A172 (cell line): Measurements from ENCODE around the gene NUP210L. TPM values are rescaled to one million over a fixed set of nuclear protein-coding genes. Genes with fewer than 3 reads are reported as not detected.

Experiments
- DNase-seq: peaks from one replicate; pipeline ENCODE4 v3.0.0-alpha.2; 2015; ENCODE audit warnings: low spot score
- total RNA-seq: library from RNA; depleted of rRNA; stranded (reverse); fragments of >200 nt; shearing (Covaris generic); gene quantifications from 2 replicates; pipeline ENCODE4 v1.2.3, GENCODE V29; 2014; rRNA removed

Gene NUP210L
- total RNA-seq, 1 experiment from 2014 or later = not detected

- no peak for DNase-seq
Measured at GRCh38 chr1:153945131-153945794, 209.6 kb downstream of the NUP210L start.

GRCh38 chr1:153944827-153945117 lies 210.1 kb downstream of the NUP210L start:
- DNase-seq = no peak

- no peak for DNase-seq
Measured at GRCh38 chr1:153944005-153944826, 210.7 kb downstream of the NUP210L start.

GRCh38 chr1:153942766-153943549 lies 211.9 kb downstream of the NUP210L start:
- DNase-seq = no peak

Other genes starting within 250 kb of the NUP210L start
- 5.9 and 6.5 TPM in 2 replicates for gene GATAD2B, start 232.1 kb downstream of the NUP210L start, total RNA-seq
- 10.9 and 11.2 TPM in 2 replicates for gene DENND4B, start 208.4 kb downstream of the NUP210L start, total RNA-seq
- 14.5 and 16.6 TPM in 2 replicates for gene CRTC2, start 196.5 kb downstream of the NUP210L start, total RNA-seq
- gene SLC39A1, start 191.5 kb downstream of the NUP210L start, total RNA-seq = 192 and 204 TPM in 2 replicates
- gene CREB3L4, start 187.2 kb downstream of the NUP210L start, total RNA-seq = 19.9 and 28.4 TPM in 2 replicates
- 280 and 326 TPM in 2 replicates for gene JTB, start 177.4 kb downstream of the NUP210L start, total RNA-seq
- 36.6 and 41.3 TPM in 2 replicates for gene RAB13, start 168.7 kb downstream of the NUP210L start, total RNA-seq
- 2,058 and 2,461 TPM in 2 replicates for gene RPS27, start 164.3 kb downstream of the NUP210L start, total RNA-seq
- gene TPM3, start 37.0 kb upstream of the NUP210L start, total RNA-seq = 1,673 and 1,769 TPM in 2 replicates
- gene CFAP141, start 51.3 kb upstream of the NUP210L start, total RNA-seq = not detected in 2 replicates
- gene UBAP2L, start 65.9 kb upstream of the NUP210L start, total RNA-seq = 116 and 148 TPM in 2 replicates
- gene HAX1, start 117.6 kb upstream of the NUP210L start, total RNA-seq = 210 and 220 TPM in 2 replicates
- gene AQP10, start 166.0 kb upstream of the NUP210L start, total RNA-seq = not detected in 2 replicates
- 93.9 and 129 TPM in 2 replicates for gene ATP8B2, start 170.5 kb upstream of the NUP210L start, total RNA-seq